Tibial nerve (tissue), 4 donors: ENCODE results near the gene RUNDC1. TPM values are rescaled to one million over a fixed set of nuclear protein-coding genes. Genes with fewer than 3 reads are reported as not detected.
A peak's percentile ranks its signal among the peaks of the same experiment; 100 is the strongest.

Experiments
- DNase-seq, 2 donors: peaks; one replicate each; pipeline ENCODE4 v3.0.0-alpha.2; 2019; ENCODE audit warnings: low spot score in 2 of 2
- H3K27ac ChIP-seq, 4 donors: fragments of 200-600 bp; sonication (generic) in 3 of 4; one replicate each; pipeline ENCODE4 v1.5.1; 2017 to 2019; ENCODE audit warnings: mild to moderate bottlenecking in 1 of 4
- H3K27me3 ChIP-seq, 2 donors: fragments of 200-600 bp; sonication (generic) in 1 of 2; one replicate each; pipeline versions ENCODE4 v1.5.1 to v1.6.0; 2017 to 2019
- H3K36me3 ChIP-seq, 3 donors: fragments of 200-600 bp; sonication (generic); one replicate each; pipeline ENCODE4 v1.5.1; 2018 to 2019
- H3K4me1 ChIP-seq, 4 donors: fragments of 200-600 bp; sonication (generic) in 3 of 4; one replicate each; pipeline ENCODE4 v1.5.1; 2017 to 2019
- H3K4me3 ChIP-seq, 4 donors: fragments of 200-600 bp; sonication (generic) in 3 of 4; one replicate each; pipeline ENCODE4 v1.5.1; 2017 to 2019; ENCODE audit warnings: mild to moderate bottlenecking in 1 of 4, moderate library complexity in 1 of 4
- H3K9me3 ChIP-seq, 4 donors: fragments of 200-600 bp; sonication (generic) in 3 of 4; one replicate each; pipeline ENCODE4 v1.5.1; 2017 to 2019
- EP300 ChIP-seq, 2 donors: sonication (generic); formaldehyde crosslinking; IDR thresholded peaks; one replicate each; pipeline ENCODE4 v1.6.1; 2017; ENCODE audit warnings: antibody characterized with exemption in 2 of 2, mild to moderate bottlenecking in 1 of 2
- POLR2A ChIP-seq, 2 donors: fragments of 450-650 bp; IDR thresholded peaks; one replicate each; pipeline ENCODE4 v1.6.1; 2017; ENCODE audit warnings: antibody characterized with exemption in 2 of 2, mild to moderate bottlenecking in 2 of 2, moderate library complexity in 2 of 2
- WGBS, 2 donors: methylation state at CpG; one replicate each; pipeline ENCODE4 v1.1.5; 2018; 5-methylcytosine and 5-hydroxymethylcytosine counted together
- total RNA-seq, 4 donors: library from RNA; depleted of rRNA; stranded (reverse); fragments of >200 nt; gene quantifications; one replicate each; pipeline ENCODE4 v1.1.0, GENCODE V29; 2016
- TF ChIP-seq, protein P1 (sequence below), 5 experiments: fragments of 200-600 bp in 3 of 5; fragments of 450-650 bp in 2 of 5; sonication (generic) in 3 of 5; IDR thresholded peaks; one replicate each; pipeline ENCODE4 v1.5.1; 2016 to 2019; ENCODE audit warnings: antibody characterized with exemption in 5 of 5, mild to moderate bottlenecking in 3 of 5, moderate library complexity in 2 of 5

RUNDC1 gene
- 10 to 100 TPM; 10.7 to 15.6 (median 12.9) TPM for total RNA-seq

DNA sequence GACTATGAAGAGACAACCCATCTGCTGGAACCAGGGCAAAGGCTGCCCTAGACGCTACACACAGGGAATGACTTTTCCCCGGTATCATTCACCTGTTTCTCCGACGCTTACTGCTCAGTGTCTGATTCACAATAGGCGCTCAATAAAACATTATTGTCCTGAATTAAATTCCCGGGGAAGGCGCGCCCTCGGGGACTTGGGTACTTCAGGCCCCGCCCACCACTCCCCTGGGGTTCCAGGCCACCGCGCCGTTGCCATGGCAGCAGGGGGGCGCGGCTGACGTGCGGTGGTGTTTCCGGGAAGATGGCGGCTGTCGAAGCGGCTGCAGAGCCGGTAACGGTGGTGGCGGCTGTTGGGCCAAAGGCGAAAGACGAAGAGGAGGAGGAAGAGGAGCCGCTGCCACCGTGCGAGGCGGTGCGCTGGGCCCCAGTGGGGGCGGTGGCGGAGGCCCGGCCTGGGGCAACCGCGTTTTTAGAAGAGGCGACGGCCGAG, at the start of gene RUNDC1:
RUNDC1 (plus strand) TSS at position 292 of the 492 bp plus-strand sequence; CDS start at position 304, 12 bp downstream.
- Histone ChIP-seq H3K4me3 (peak within 1 kb of the TSS; percentile 58 to 92 (median 82)), H3K27ac (peak within 1 kb of the TSS; percentile 2 to 86 (median 79)), H3K27me3 (no peaks in the 10 kb centered on the region), H3K36me3 (peaks cover 0 to 5% (median 0%) of the 10 kb centered on the region in 3 donors), H3K4me1 (peaks cover 0 to 25% (median 17%) of the 10 kb centered on the region in 4 donors), H3K9me3 (no peaks in the 10 kb centered on the region)
- DNase-seq = peak; percentile 86 to 90
- TF ChIP-seq, protein P1, sequence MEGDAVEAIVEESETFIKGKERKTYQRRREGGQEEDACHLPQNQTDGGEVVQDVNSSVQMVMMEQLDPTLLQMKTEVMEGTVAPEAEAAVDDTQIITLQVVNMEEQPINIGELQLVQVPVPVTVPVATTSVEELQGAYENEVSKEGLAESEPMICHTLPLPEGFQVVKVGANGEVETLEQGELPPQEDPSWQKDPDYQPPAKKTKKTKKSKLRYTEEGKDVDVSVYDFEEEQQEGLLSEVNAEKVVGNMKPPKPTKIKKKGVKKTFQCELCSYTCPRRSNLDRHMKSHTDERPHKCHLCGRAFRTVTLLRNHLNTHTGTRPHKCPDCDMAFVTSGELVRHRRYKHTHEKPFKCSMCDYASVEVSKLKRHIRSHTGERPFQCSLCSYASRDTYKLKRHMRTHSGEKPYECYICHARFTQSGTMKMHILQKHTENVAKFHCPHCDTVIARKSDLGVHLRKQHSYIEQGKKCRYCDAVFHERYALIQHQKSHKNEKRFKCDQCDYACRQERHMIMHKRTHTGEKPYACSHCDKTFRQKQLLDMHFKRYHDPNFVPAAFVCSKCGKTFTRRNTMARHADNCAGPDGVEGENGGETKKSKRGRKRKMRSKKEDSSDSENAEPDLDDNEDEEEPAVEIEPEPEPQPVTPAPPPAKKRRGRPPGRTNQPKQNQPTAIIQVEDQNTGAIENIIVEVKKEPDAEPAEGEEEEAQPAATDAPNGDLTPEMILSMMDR (IDR thresholded peaks at IDR 0.05) = peak in 1 of 5 experiments; percentile 23
- peak; percentile 44 to 71 for TF ChIP-seq EP300 (IDR thresholded peaks at IDR 0.05)
- peak in 1 of 2 donors; percentile 42 for TF ChIP-seq POLR2A (IDR thresholded peaks at IDR 0.05)
- WGBS, 2 donors = 0 to 1% methylated on average over 22 to 39 of the region's 39 CpGs

- Histone ChIP-seq H3K9me3 (no peaks in the 10 kb centered on the region), H3K4me1 (peaks cover 0 to 4% (median 0%) of the 10 kb centered on the region in 4 donors), H3K27ac (no peak overlapping the region), H3K27me3 (no peaks in the 10 kb centered on the region), H3K4me3 (no peak overlapping the region), H3K36me3 (no peaks in the 10 kb centered on the region)
- peak in 1 of 2 donors; percentile 28 for DNase-seq
- 34 to 38% methylated on average over 9 of the region's 9 CpGs for WGBS, 2 donors
- no peak for TF ChIP-seq EP300 (IDR thresholded peaks at IDR 0.05)
- TF ChIP-seq, protein P1 (IDR thresholded peaks at IDR 0.05) = peak; percentile 25 to 66 (median 50)
Observed at GRCh38 chr17:42937712-42938596, 42.4 kb upstream of the RUNDC1 start.

GRCh38 chr17:42944211-42944610, 36.2 kb upstream of the RUNDC1 start:
- H3K4me3 ChIP-seq = no peak overlapping the region
- no peak overlapping the region for H3K27ac ChIP-seq
- TF ChIP-seq EP300 (IDR thresholded peaks at IDR 0.05) = no peak
- no peak for TF ChIP-seq POLR2A (IDR thresholded peaks at IDR 0.05)
- TF ChIP-seq, protein P1 (IDR thresholded peaks at IDR 0.05) = no peak
- no peak for DNase-seq
- no peaks in the 10 kb centered on the region for H3K27me3 ChIP-seq
- no peaks in the 10 kb centered on the region for H3K4me1 ChIP-seq
- WGBS, 2 donors = 44 to 49% methylated on average over 3 of the region's 3 CpGs
- peaks cover 0 to 14% (median 0%) of the 10 kb centered on the region in 3 donors for H3K36me3 ChIP-seq
- H3K9me3 ChIP-seq = no peaks in the 10 kb centered on the region

DNA sequence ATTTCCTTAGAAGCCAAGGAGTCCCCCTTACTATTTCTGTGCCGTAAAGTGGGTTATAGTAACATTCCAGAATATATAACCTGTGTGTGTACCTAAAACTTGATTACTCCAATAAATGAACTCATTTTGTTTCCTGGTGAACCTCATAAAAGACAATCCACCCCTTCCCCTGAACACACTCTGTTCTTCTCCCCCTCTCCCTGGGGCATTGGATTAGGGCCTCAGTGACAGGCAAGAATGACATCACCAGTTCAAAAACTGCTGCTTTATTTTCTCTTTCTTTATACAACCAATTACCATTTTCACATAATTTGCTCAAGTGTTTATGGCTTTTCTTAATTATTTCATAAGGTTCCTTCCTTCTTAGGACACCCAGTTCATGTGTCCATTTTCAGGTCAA, 33.6 kb upstream of the RUNDC1 start:
- H3K27ac ChIP-seq = no peak overlapping the region
- 81 to 91% methylated on average over 1 of the region's 1 CpG for WGBS, 2 donors
- TF ChIP-seq EP300 (IDR thresholded peaks at IDR 0.05) (no peak), POLR2A (IDR thresholded peaks at IDR 0.05) (no peak)
- TF ChIP-seq, protein P1 (IDR thresholded peaks at IDR 0.05) = no peak

More for the DNA sequence above, 33.6 kb upstream of the RUNDC1 start:
- no peak overlapping the region for H3K4me3 ChIP-seq
- H3K9me3 ChIP-seq = no peaks in the 10 kb centered on the region
- H3K4me1 ChIP-seq = no peaks in the 10 kb centered on the region
- peaks cover 0 to 40% (median 6%) of the 10 kb centered on the region in 3 donors for H3K36me3 ChIP-seq
- no peaks in the 10 kb centered on the region for H3K27me3 ChIP-seq
- no peak for DNase-seq
